ENCODE measurements around the gene VDAC1.

VDAC1 gene

GRCh38 chr5:133924221-133924920 lies 80.4 kb downstream of the VDAC1 start:
- H3K9me3 Mint-ChIP-seq: no peaks in the 10 kb centered on the region

GRCh38 chr5:133921979-133922378 lies 82.8 kb downstream of the VDAC1 start:
- Mint-ChIP-seq H3K27me3 (peaks cover 30% of the 10 kb centered on the region), H3K4me3 (no peak overlapping the region), H3K4me1 (no peaks in the 10 kb centered on the region), H3K36me3 (no peaks in the 10 kb centered on the region), H3K27ac (no peak overlapping the region), H3K9me3 (no peaks in the 10 kb centered on the region)
- CTCF ChIA-PET: interaction anchor here (0.8 kb wide), 1 partner anchor 23 kb away, joined by 3 read pairs; no protein-coding TSS in a partner anchor
- no peak for DNase-seq

More at GRCh38 chr5:133924221-133924920, 80.4 kb downstream of the VDAC1 start:
- no peak overlapping the region for H3K27ac Mint-ChIP-seq
- H3K4me3 Mint-ChIP-seq: no peak overlapping the region
- no peaks in the 10 kb centered on the region for H3K4me1 Mint-ChIP-seq
- CTCF ChIA-PET: no interaction called here
- peaks cover 27% of the 10 kb centered on the region for H3K27me3 Mint-ChIP-seq
- no peaks in the 10 kb centered on the region for H3K36me3 Mint-ChIP-seq
- DNase-seq: no peak

Measured in activated naive CD4-positive, alpha-beta T cell treated with anti-CD3 and anti-CD28 coated beads, Interleukin-2, amount 10 ng/mL, durations not matched to agents 7 days and 5 days (primary cell).